HG03280 (cell line): ENCODE data around the gene ADGRV1.
"Not testable (repeated sequence)": the region's sequence is repeated elsewhere in the genome, so short reads cannot be mapped to it uniquely, and the experiment has no call there.

ENCODE experiments used
- ATAC-seq: cut with Tn5 transposase; IDR thresholded peaks from one replicate; pipeline ENCODE4 v1.9.1; 2021; ENCODE audit warnings: mild to moderate bottlenecking, moderate library complexity; ENCODE audit not compliant: unreplicated experiment

The ADGRV1 gene

GRCh38 chr5:90593083-90593482 lies 34.5 kb downstream of the ADGRV1 start:
- not testable (repeated sequence) for ATAC-seq

GRCh38 chr5:90595766-90596165 lies 37.2 kb downstream of the ADGRV1 start:
- ATAC-seq: not testable (repeated sequence)

- no peak for ATAC-seq
Observed at GRCh38 chr5:90598293-90598692, 39.7 kb downstream of the ADGRV1 start.

GRCh38 chr5:90600307-90600706 lies 41.7 kb downstream of the ADGRV1 start:
- not testable (repeated sequence) for ATAC-seq

GRCh38 chr5:90601468-90601867 lies 42.9 kb downstream of the ADGRV1 start:
- ATAC-seq: no peak

- peak; percentile 54 for ATAC-seq
Observed at GRCh38 chr5:90602681-90603080, 44.1 kb downstream of the ADGRV1 start.

- no peak for ATAC-seq
Observed at GRCh38 chr5:90606539-90606938, 47.9 kb downstream of the ADGRV1 start.

- ATAC-seq: peak; percentile 94
Observed at GRCh38 chr5:90612919-90613318, 54.3 kb downstream of the ADGRV1 start.

- no peak for ATAC-seq
Observed at GRCh38 chr5:90613459-90613858, 54.9 kb downstream of the ADGRV1 start.

- ATAC-seq: no peak
Observed at GRCh38 chr5:90613918-90614504, 55.4 kb downstream of the ADGRV1 start.

- no peak for ATAC-seq
Observed at GRCh38 chr5:90615355-90615754, 56.8 kb downstream of the ADGRV1 start.

GRCh38 chr5:90618071-90618470 lies 59.5 kb downstream of the ADGRV1 start:
- ATAC-seq: no peak

GRCh38 chr5:90619762-90620161 lies 61.2 kb downstream of the ADGRV1 start:
- not testable (repeated sequence) for ATAC-seq

GRCh38 chr5:90621848-90622247 lies 63.3 kb downstream of the ADGRV1 start:
- no peak for ATAC-seq

GRCh38 chr5:90626493-90626892 lies 67.9 kb downstream of the ADGRV1 start:
- ATAC-seq: no peak

GRCh38 chr5:90628492-90628891 lies 69.9 kb downstream of the ADGRV1 start:
- no peak for ATAC-seq

- ATAC-seq: no peak
Observed at GRCh38 chr5:90632791-90633190, 74.2 kb downstream of the ADGRV1 start.

- no peak for ATAC-seq
Observed at GRCh38 chr5:90636948-90637347, 78.4 kb downstream of the ADGRV1 start.

- ATAC-seq: no peak
Observed at GRCh38 chr5:90637731-90638130, 79.1 kb downstream of the ADGRV1 start.

GRCh38 chr5:90638878-90639277 lies 80.3 kb downstream of the ADGRV1 start:
- ATAC-seq: no peak

GRCh38 chr5:90640484-90641059 lies 82.0 kb downstream of the ADGRV1 start:
- ATAC-seq: peak; percentile 67

- no peak for ATAC-seq
Observed at GRCh38 chr5:90641528-90641927, 82.9 kb downstream of the ADGRV1 start.

GRCh38 chr5:90642706-90643229 lies 84.2 kb downstream of the ADGRV1 start:
- no peak for ATAC-seq
